Hematopoietic multipotent progenitor cell (in vitro differentiated cells): ENCODE data around the gene EGLN3. TPM values are rescaled to one million over a fixed set of nuclear protein-coding genes. Genes with fewer than 3 reads are reported as not detected.

ENCODE experiments used
- DNase-seq, 3 donors: peaks; one replicate each; pipeline ENCODE4 v3.0.0-alpha.2; 2011 to 2015; ENCODE audit warnings: low read depth in 2 of 3, low spot score in 2 of 3
- total RNA-seq: library from RNA; depleted of rRNA; stranded (reverse); fragments of >200 nt; gene quantifications from one replicate; pipeline ENCODE4 v1.2.3, GENCODE V29; 2012

EGLN3 gene
- total RNA-seq, 1 donor, result 9.4 TPM

DNA sequence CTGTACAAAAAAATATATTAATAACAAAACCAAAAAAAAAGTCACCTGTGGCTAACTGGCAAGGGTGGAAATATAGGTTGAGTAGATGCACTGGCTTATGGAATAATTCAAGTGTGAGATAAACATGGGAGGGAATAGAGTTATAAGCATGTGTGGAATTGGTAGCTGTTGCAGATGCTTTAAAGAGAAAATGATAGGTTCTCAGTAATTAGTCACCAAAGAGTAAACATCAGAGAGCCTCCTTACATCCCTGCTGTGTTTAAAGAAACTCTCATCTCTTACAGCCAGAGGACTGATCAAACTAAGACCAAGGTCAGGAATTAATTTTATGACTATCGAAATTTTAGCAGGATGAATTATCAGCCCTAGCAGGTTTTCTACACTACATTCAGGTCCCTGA is 70.5 kb downstream of the EGLN3 start:
- DNase-seq, result no peak

DNA sequence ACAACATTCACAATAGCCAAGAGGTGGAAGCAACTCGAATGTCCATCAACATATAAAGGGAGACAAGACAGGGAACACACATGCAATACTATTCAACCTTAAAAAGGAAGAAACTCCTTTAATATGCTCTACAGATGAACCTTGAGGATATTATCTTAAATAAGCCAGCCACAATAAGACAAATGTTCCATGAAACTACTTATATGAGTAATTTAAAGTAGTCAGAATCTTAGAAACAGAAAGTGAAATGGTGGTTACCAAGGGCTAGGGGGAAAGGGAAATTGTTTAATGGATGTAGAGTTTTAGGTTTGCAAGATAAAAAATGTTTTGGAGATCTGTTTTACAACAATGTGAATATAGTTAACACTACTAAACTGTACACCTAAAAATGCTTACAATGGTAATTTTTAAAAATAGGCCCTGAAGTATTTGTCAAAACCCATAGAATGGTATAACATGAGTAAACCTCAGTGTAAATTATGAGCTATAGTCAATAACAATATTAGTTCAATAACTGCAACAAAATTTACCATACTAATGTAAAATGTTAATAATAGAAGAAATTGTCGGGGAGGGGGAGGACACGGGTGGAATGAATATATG is 71.1 kb downstream of the EGLN3 start:
- DNase-seq, result no peak

DNA sequence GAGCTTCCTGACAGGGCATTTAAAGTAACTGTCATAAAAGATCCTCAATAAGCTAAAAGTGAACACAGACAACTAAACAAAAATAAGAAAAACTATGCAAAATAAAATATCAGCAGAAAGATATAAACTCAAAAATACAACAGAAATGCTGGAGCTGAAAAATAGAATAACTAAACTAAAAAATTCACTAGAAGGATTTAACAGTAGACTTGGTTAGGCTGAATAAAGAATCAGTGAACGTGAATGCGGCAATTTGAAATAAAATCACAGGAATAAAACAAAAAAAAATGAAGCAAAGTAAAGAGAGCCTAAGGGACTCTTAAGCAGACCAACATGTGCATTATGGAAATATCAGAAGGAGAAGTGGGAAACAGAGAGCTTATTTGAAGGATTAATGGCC is 74.6 kb downstream of the EGLN3 start:
- DNase-seq, result peak in 1 of 3 donors; percentile 19
